Mammary epithelial cell (primary cell): Measurements from ENCODE around the gene IRF6.

Experiments
- CTCF ChIP-seq, 2 donors: IDR thresholded peaks in 1 of 2; conservative IDR thresholded peaks in 1 of 2; 2 replicates each; pipeline ENCODE4 v1.5.1; 2011 to 2012; ENCODE audit warnings: inconsistent platforms in 2 of 2, low read length in 2 of 2, mild to moderate bottlenecking in 2 of 2, control low read depth in 1 of 2, low read depth in 1 of 2; ENCODE audit not compliant: insufficient read depth in 1 of 2; ENCODE audit errors: extremely low read depth in 1 of 2
- EZH2 ChIP-seq: IDR thresholded peaks from 2 replicates; pipeline ENCODE4 v1.6.1; 2012; ENCODE audit warnings: low read length, inconsistent platforms, borderline replicate concordance

GRCh38 chr1:209755926-209756614, 49.9 kb downstream of the IRF6 start, which contains the start of gene TRAF3IP3:
- TF ChIP-seq CTCF (conservative IDR thresholded peaks at IDR 0.05 in 1 of 2, IDR thresholded peaks at IDR 0.05 in 1 of 2; ENCODE audit: extremely low read depth in 1 of 2, insufficient read depth in 1 of 2, low read depth in 1 of 2, low read length in 2 of 2) (no peak), EZH2 (no peak)
